Omental fat pad (tissue), 4 donors: Measurements from ENCODE around the gene SPRR2D. TPM values are rescaled to one million over a fixed set of nuclear protein-coding genes. Genes with fewer than 3 reads are reported as not detected.
"Not testable (repeated sequence)": the region's sequence is repeated elsewhere in the genome, so short reads cannot be mapped to it uniquely, and the experiment has no call there.

Experiments used
- ATAC-seq: fragments of 150-250 bp; one replicate; pipeline ENCODE4 v1.9.1; 2016; ENCODE audit warnings: mild to moderate bottlenecking, moderate library complexity; ENCODE audit not compliant: low FRiP score
- DNase-seq: peaks from one replicate; pipeline ENCODE4 v3.0.0-alpha.2; 2019; ENCODE audit warnings: low spot score
- CTCF ChIP-seq, 3 donors: fragments of 450-650 bp; IDR thresholded peaks; one replicate each; pipeline ENCODE4 v1.5.1; 2016 to 2017; ENCODE audit warnings: antibody characterized with exemption in 3 of 3, mild to moderate bottlenecking in 3 of 3, moderate library complexity in 2 of 3
- total RNA-seq, 4 donors: library from RNA; depleted of rRNA; stranded (reverse); fragments of >200 nt; gene quantifications; one replicate each; pipeline ENCODE4 v1.1.0, GENCODE V29; 2016

The SPRR2D gene
- total RNA-seq, 4 donors from 2014 or later = not detected

GRCh38 chr1:153032073-153032472 is 8.8 kb downstream of the SPRR2D start:
- ATAC-seq (no peak), DNase-seq (no peak)
- TF ChIP-seq CTCF (IDR thresholded peaks at IDR 0.05) = no peak

- ATAC-seq = no peak
- no peak for TF ChIP-seq CTCF (IDR thresholded peaks at IDR 0.05)
- no peak for DNase-seq
Observed at GRCh38 chr1:153030895-153031294, 10.0 kb downstream of the SPRR2D start, which contains the start of gene SPRR1B. Gene SPRR1B, plus strand, starts transcription at chr1:153031203. Its CDS starts 1,143 bp downstream, at chr1:153032346.

- DNase-seq (no peak), ATAC-seq (no peak)
- TF ChIP-seq CTCF (IDR thresholded peaks at IDR 0.05) = no peak
Observed at GRCh38 chr1:153028766-153029165, 12.2 kb downstream of the SPRR2D start.

GRCh38 chr1:153025797-153026196 is 15.1 kb downstream of the SPRR2D start:
- no peak for TF ChIP-seq CTCF (IDR thresholded peaks at IDR 0.05)
- ATAC-seq = no peak

GRCh38 chr1:153024413-153024812 is 16.5 kb downstream of the SPRR2D start:
- TF ChIP-seq CTCF (IDR thresholded peaks at IDR 0.05) = no peak
- ATAC-seq (no peak), DNase-seq (no peak)

More at GRCh38 chr1:153025797-153026196, 15.1 kb downstream of the SPRR2D start:
- DNase-seq = no peak

GRCh38 chr1:153023109-153023508 is 17.8 kb downstream of the SPRR2D start:
- DNase-seq = no peak
- TF ChIP-seq CTCF (IDR thresholded peaks at IDR 0.05) = no peak
- no peak for ATAC-seq

- ATAC-seq = not testable (repeated sequence)
Observed at GRCh38 chr1:153022340-153022739, 18.6 kb downstream of the SPRR2D start.

GRCh38 chr1:153021829-153022228 is 19.1 kb downstream of the SPRR2D start:
- not testable (repeated sequence) for ATAC-seq, DNase-seq

More at GRCh38 chr1:153022340-153022739, 18.6 kb downstream of the SPRR2D start:
- DNase-seq = not testable (repeated sequence)

- not testable (repeated sequence) for ATAC-seq, DNase-seq
Observed at GRCh38 chr1:153011235-153011758, 29.6 kb downstream of the SPRR2D start.
